HG03066 (cell line): ENCODE results near the gene NAA11.

ENCODE experiments used
- ATAC-seq: cut with Tn5 transposase; IDR thresholded peaks from one replicate; pipeline ENCODE4 v1.9.1; 2021; ENCODE audit warnings: low read depth; ENCODE audit not compliant: unreplicated experiment

Gene NAA11

GRCh38 chr4:79325864-79326328, at the start of gene NAA11:
Gene NAA11 (minus strand): TSS chr4:79326061. CDS start chr4:79325877, 184 bp downstream.
- ATAC-seq = no peak

GRCh38 chr4:79370026-79370425, 44.2 kb upstream of the NAA11 start:
- ATAC-seq = no peak

GRCh38 chr4:79367096-79367495, 41.2 kb upstream of the NAA11 start:
- no peak for ATAC-seq

- ATAC-seq = no peak
These were observed 40.6 kb upstream of the NAA11 start for GRCh38 chr4:79366422-79366821.

- no peak for ATAC-seq
These were observed 38.2 kb upstream of the NAA11 start for GRCh38 chr4:79364061-79364460.

GRCh38 chr4:79362626-79363025, 36.8 kb upstream of the NAA11 start:
- ATAC-seq = no peak

- no peak for ATAC-seq
These were observed 34.1 kb upstream of the NAA11 start for GRCh38 chr4:79360006-79360405.

- no peak for ATAC-seq
These were observed 32.6 kb upstream of the NAA11 start for GRCh38 chr4:79358438-79358837.

- ATAC-seq = no peak
These were observed 31.5 kb upstream of the NAA11 start for GRCh38 chr4:79357365-79357764.

- ATAC-seq = no peak
These were observed 27.2 kb upstream of the NAA11 start for GRCh38 chr4:79353075-79353474.

- ATAC-seq = no peak
These were observed 22.5 kb upstream of the NAA11 start for GRCh38 chr4:79348405-79348804.

GRCh38 chr4:79341893-79342653, 16.2 kb upstream of the NAA11 start:
- no peak for ATAC-seq

- no peak for ATAC-seq
These were observed 14.7 kb upstream of the NAA11 start for GRCh38 chr4:79340568-79340967.

GRCh38 chr4:79338148-79338547, 12.3 kb upstream of the NAA11 start:
- no peak for ATAC-seq

- ATAC-seq = no peak
These were observed 8.9 kb upstream of the NAA11 start for GRCh38 chr4:79334783-79335182.

GRCh38 chr4:79334341-79334740, 8.5 kb upstream of the NAA11 start:
- no peak for ATAC-seq

GRCh38 chr4:79331126-79331876, 5.4 kb upstream of the NAA11 start:
- ATAC-seq = no peak

GRCh38 chr4:79330720-79331119, 4.9 kb upstream of the NAA11 start:
- no peak for ATAC-seq

GRCh38 chr4:79325436-79325835, 425 bp downstream of the NAA11 start:
- no peak for ATAC-seq

GRCh38 chr4:79319975-79320374, 5.9 kb downstream of the NAA11 start:
- no peak for ATAC-seq

GRCh38 chr4:79317711-79318110, 8.2 kb downstream of the NAA11 start:
- ATAC-seq = no peak

- no peak for ATAC-seq
These were observed 10.0 kb downstream of the NAA11 start for GRCh38 chr4:79315891-79316290.
